ENCODE data around the gene SCPEP1. TPM values are rescaled to one million over a fixed set of nuclear protein-coding genes. Genes with fewer than 3 reads are reported as not detected.

SCPEP1 gene
- total RNA-seq, 4 donors from 2014 or later = 9.9 to 44.7 (median 30.2) TPM

DNA sequence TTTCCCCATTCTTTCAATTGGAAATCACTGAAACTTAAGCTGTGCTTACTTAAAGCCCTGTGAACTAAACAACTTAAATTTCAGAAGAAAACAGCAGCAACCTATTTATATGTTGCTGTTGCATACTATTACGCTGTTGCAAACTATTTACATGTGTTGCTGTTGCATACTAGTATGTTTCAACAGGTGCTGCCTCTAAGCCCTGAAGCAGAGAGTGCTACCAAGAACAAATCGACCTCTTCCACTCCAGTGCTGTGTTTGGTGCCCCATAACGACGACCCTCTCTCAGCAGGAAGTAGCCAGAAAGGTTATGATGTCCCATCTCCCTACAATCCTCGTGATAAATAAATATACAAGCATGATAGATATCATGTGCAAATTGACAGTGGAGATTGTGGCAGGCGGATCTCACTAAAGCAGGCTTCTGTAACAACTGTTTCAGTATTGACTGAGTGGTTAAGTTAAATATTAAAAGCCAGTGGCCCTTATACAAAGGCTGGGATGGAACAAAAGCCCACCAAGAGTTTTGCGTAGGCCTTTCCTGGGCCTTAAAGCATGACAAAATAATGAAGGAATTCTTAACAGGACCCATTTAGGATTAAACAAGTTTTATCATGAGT lies 5.7 kb upstream of the SCPEP1 start:
- Histone ChIP-seq H3K36me3 (no peaks in the 10 kb centered on the region), H3K4me3 (no peak overlapping the region), H3K27me3 (no peaks in the 10 kb centered on the region), H3K27ac (no peak overlapping the region), H3K4me1 (no peaks in the 10 kb centered on the region), H3K9me3 (no peaks in the 10 kb centered on the region)
- DNase-seq (no peak), ATAC-seq (no peak)
- TF ChIP-seq POLR2A (IDR thresholded peaks at IDR 0.05) = no peak
- TF ChIP-seq, protein P1, sequence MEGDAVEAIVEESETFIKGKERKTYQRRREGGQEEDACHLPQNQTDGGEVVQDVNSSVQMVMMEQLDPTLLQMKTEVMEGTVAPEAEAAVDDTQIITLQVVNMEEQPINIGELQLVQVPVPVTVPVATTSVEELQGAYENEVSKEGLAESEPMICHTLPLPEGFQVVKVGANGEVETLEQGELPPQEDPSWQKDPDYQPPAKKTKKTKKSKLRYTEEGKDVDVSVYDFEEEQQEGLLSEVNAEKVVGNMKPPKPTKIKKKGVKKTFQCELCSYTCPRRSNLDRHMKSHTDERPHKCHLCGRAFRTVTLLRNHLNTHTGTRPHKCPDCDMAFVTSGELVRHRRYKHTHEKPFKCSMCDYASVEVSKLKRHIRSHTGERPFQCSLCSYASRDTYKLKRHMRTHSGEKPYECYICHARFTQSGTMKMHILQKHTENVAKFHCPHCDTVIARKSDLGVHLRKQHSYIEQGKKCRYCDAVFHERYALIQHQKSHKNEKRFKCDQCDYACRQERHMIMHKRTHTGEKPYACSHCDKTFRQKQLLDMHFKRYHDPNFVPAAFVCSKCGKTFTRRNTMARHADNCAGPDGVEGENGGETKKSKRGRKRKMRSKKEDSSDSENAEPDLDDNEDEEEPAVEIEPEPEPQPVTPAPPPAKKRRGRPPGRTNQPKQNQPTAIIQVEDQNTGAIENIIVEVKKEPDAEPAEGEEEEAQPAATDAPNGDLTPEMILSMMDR (IDR thresholded peaks at IDR 0.05 in 4 of 5, conservative IDR thresholded peaks at IDR 0.05 in 1 of 5) = no peak
- intact Hi-C loops (cut with DNase I; ENCODE audit: low total_unique reads) (loop anchor here (10.0 kb wide), 2 partner anchors 113 to 377 kb away; partner anchors contain the start of genes AKAP1 and NOG), in situ Hi-C loops (cut with MboI; ENCODE audit: low sequenced_read_pairs in 4 of 4) (loop anchor here in 1 of 4 donors (25.0 kb wide), 1 partner anchor 385 kb away; the partner anchor contains the start of gene NOG)

DNA sequence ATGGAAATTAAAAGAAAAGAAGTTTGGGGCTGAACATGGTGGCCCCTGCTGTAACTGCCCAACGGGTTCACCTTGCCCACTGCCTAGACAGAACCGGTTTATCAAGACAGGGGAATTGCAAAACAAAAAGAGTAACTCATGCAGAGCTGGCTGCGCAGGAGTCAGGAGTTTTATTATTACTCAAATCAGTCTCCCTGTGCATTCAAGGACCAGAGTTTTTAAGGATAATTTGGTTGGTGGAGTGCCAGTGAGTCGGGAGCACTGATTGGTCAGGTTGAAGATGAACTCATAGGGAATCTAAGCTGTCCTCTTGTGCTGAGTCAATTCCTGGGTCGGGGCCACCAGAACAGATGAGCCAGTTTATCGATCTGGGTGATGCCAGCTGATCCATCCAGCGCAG lies 4.4 kb upstream of the SCPEP1 start:
- Histone ChIP-seq H3K4me3 (no peak overlapping the region), H3K4me1 (peaks cover 4% of the 10 kb centered on the region in 2 donors), H3K27ac (no peak overlapping the region), H3K9me3 (no peaks in the 10 kb centered on the region), H3K36me3 (no peaks in the 10 kb centered on the region), H3K27me3 (no peaks in the 10 kb centered on the region)
- TF ChIP-seq, protein P1 (IDR thresholded peaks at IDR 0.05 in 4 of 5, conservative IDR thresholded peaks at IDR 0.05 in 1 of 5) = no peak
- no peak for TF ChIP-seq POLR2A (IDR thresholded peaks at IDR 0.05)
- intact Hi-C loops (cut with DNase I; ENCODE audit: low total_unique reads) = loop anchor here (10.0 kb wide), 2 partner anchors 111 to 379 kb away; partner anchors contain the start of genes AKAP1 and NOG
- no peak for ATAC-seq
- in situ Hi-C loops (cut with MboI; ENCODE audit: low sequenced_read_pairs in 4 of 4) = loop anchor here in 1 of 4 donors (25.0 kb wide), 1 partner anchor 386 kb away; the partner anchor contains the start of gene NOG
- DNase-seq = no peak

DNA sequence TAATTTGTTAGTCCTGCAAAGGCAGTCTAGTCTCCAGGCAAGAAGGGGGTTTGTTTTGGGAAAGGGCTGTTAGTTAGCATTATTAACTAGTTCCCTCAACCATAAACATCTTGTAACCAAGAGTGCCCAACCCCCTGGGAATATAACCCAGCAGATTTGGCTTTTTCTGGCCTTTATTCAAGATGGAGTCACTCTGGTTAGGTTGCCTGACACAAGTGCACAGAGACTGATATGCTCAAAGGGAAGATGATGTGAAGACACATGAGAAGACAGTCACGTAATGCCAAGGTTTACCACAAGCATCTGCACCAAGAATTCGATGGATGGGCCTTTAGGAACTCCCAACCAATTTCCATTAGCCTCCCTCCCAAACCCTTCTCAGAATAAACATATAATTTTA lies 3.9 kb upstream of the SCPEP1 start:
- in situ Hi-C loops (cut with MboI; ENCODE audit: low sequenced_read_pairs in 4 of 4) = loop anchor here in 1 of 4 donors (25.0 kb wide), 1 partner anchor 387 kb away; the partner anchor contains the start of gene NOG
- DNase-seq (no peak), ATAC-seq (no peak)
- Histone ChIP-seq H3K4me1 (peaks cover 9% of the 10 kb centered on the region in 2 donors), H3K4me3 (no peak overlapping the region), H3K36me3 (no peaks in the 10 kb centered on the region), H3K27ac (no peak overlapping the region), H3K27me3 (no peaks in the 10 kb centered on the region), H3K9me3 (no peaks in the 10 kb centered on the region)
- intact Hi-C loops (cut with DNase I; ENCODE audit: low total_unique reads) = loop anchor here (10.0 kb wide), 2 partner anchors 111 to 379 kb away; partner anchors contain the start of genes AKAP1 and NOG
- TF ChIP-seq, protein P1 (IDR thresholded peaks at IDR 0.05 in 4 of 5, conservative IDR thresholded peaks at IDR 0.05 in 1 of 5) = no peak
- no peak for TF ChIP-seq POLR2A (IDR thresholded peaks at IDR 0.05)

DNA sequence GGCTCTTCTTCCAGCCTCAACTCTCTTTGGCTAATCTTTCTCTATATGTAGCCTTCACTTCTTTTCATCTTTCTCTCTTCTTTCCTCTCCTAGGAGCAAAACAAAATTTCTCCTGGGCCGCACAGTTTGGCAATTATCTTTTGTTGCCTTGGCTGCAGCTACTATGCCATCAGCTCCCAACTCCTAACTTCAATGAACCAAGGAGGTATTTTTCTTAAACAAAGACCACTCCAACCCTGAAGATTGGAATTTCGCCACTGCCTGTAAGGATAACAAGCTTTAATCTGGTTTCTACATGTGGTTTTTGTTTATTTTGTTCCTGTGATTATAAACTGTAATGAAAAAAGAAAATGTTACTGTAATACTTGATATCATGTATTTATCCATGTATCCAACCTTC lies 2.3 kb upstream of the SCPEP1 start:
- DNase-seq (no peak), ATAC-seq (no peak)
- Histone ChIP-seq H3K36me3 (no peaks in the 10 kb centered on the region), H3K27ac (no peak overlapping the region), H3K9me3 (no peaks in the 10 kb centered on the region), H3K4me3 (no peak overlapping the region), H3K4me1 (peaks cover 12% of the 10 kb centered on the region in 2 donors), H3K27me3 (no peaks in the 10 kb centered on the region)
- TF ChIP-seq, protein P1 (IDR thresholded peaks at IDR 0.05 in 4 of 5, conservative IDR thresholded peaks at IDR 0.05 in 1 of 5) = no peak
- no peak for TF ChIP-seq POLR2A (IDR thresholded peaks at IDR 0.05)
- in situ Hi-C loops (cut with MboI; ENCODE audit: low sequenced_read_pairs in 4 of 4) (no loop called here), intact Hi-C loops (cut with DNase I; ENCODE audit: low total_unique reads) (loop anchor here (5.0 to 10.0 kb wide), 3 partner anchors 63 to 381 kb away; partner anchors contain the start of genes AKAP1, NOG and TRIM25)

Data from gastrocnemius medialis (tissue), 4 donors.